ENCODE results near the gene NOTCH4. TPM values are rescaled to one million over a fixed set of nuclear protein-coding genes. Genes with fewer than 3 reads are reported as not detected.

The NOTCH4 gene
- total RNA-seq, 1 experiment from 2014 or later = 2.3 TPM

GRCh38 chr6:32158052-32158451, 65.8 kb downstream of the NOTCH4 start:
- Histone ChIP-seq H4K5ac (ENCODE audit: insufficient read length, low read depth, low read length) (no peak overlapping the region), H2AK5ac (ENCODE audit: insufficient read length, low read length) (no peak overlapping the region), H3K79me2 (ENCODE audit: insufficient read depth, low read length) (no peaks in the 10 kb centered on the region; the same call in 1 of the 2 replicates), H2BK15ac (ENCODE audit: low read depth, low read length) (no peak overlapping the region), H3K23ac (ENCODE audit: insufficient read length, low read depth, low read length) (no peak overlapping the region), H3K27ac (ENCODE audit: insufficient read length, low read depth, low read length) (no peak overlapping the region), H3K4me1 (ENCODE audit: insufficient read depth, low read length) (no peaks in the 10 kb centered on the region), H3K9me3 (ENCODE audit: control insufficient read depth, low read depth, low read length) (no peaks in the 10 kb centered on the region), H3K79me1 (ENCODE audit: insufficient read depth, low read depth, low read length, poor library complexity, severe bottlenecking) (no peaks in the 10 kb centered on the region), H2BK5ac (ENCODE audit: insufficient read length, low read length) (no peak overlapping the region), H3K23me2 (ENCODE audit: insufficient read length, low read depth, low read length, poor library complexity, severe bottlenecking) (peaks cover 15% of the 10 kb centered on the region), H2BK120ac (ENCODE audit: low read depth, low read length, poor library complexity, severe bottlenecking) (no peak overlapping the region), H2BK12ac (ENCODE audit: insufficient read length, low read depth, low read length) (no peak overlapping the region), H4K20me1 (ENCODE audit: control insufficient read depth, insufficient read depth, insufficient read length) (no peaks in the 10 kb centered on the region), H3K4ac (ENCODE audit: low read depth, low read length) (no peak overlapping the region), H3K18ac (ENCODE audit: insufficient read length, low read depth, low read length) (no peak overlapping the region), H3K14ac (ENCODE audit: insufficient read depth, low read length) (no peak overlapping the region), H2BK20ac (ENCODE audit: low read depth, low read length, poor library complexity, severe bottlenecking) (no peak overlapping the region), H4K91ac (ENCODE audit: insufficient read length, low read depth, low read length) (no peak overlapping the region), H3K9ac (ENCODE audit: extremely low read depth, insufficient read length, low read length) (no peak overlapping the region), H3K4me2 (ENCODE audit: insufficient read depth, insufficient read length, low read length) (no peak overlapping the region), H2AFZ (ENCODE audit: low read length) (no peak overlapping the region), H3T11ph (ENCODE audit: low read length) (no peak overlapping the region), H4K8ac (replicated peaks; ENCODE audit: insufficient read length, low read depth, low read length) (no peak overlapping the region), H3K27me3 (ENCODE audit: insufficient read depth, low read length) (no peaks in the 10 kb centered on the region), H3K56ac (ENCODE audit: insufficient read length, low read depth, low read length) (no peak overlapping the region)
- H3K27me3 Mint-ChIP-seq (ENCODE audit: low read depth) = no peaks in the 10 kb centered on the region
- peaks cover 29 to 58% (median 38%) of the 10 kb centered on the region in 3 experiments for H3K36me3 Mint-ChIP-seq (ENCODE audit: insufficient read depth in 1 of 3, low read depth in 3 of 3)
- H3K9me3 Mint-ChIP-seq = no peaks in the 10 kb centered on the region
- no peak for TF ChIP-seq CTCF (conservative IDR thresholded peaks at IDR 0.05)
- no peak overlapping the region for H3K4me3 Mint-ChIP-seq
- DNase-seq = no peak
- peaks cover 11 to 13% of the 10 kb centered on the region in 2 experiments for H3K4me1 Mint-ChIP-seq
- H3K27ac Mint-ChIP-seq = no peak overlapping the region

All from H9 (cell line).